Aorta (tissue), 5 donors: Measurements from ENCODE around the gene KLHL30. TPM values are rescaled to one million over a fixed set of nuclear protein-coding genes. Genes with fewer than 3 reads are reported as not detected.

ENCODE experiments used
- ATAC-seq: fragments of 200-7000 bp; cut with Tn5 transposase; one replicate; pipeline ENCODE4 v1.9.1; 2022; ENCODE audit warnings: moderate library complexity; ENCODE audit not compliant: low FRiP score
- DNase-seq, 2 donors: peaks; one replicate each; pipeline ENCODE4 v3.0.0-alpha.2; 2020
- H3K27ac ChIP-seq, 2 donors: one replicate each; pipeline ENCODE4 v1.5.1; 2013; ENCODE audit warnings: low read length in 2 of 2, mild to moderate bottlenecking in 2 of 2, moderate library complexity in 2 of 2, control low read depth in 1 of 2, inconsistent platforms in 1 of 2, low read depth in 1 of 2
- H3K27me3 ChIP-seq, 2 donors: one replicate each; pipeline ENCODE4 v1.6.1; 2013; ENCODE audit warnings: control low read depth in 1 of 2, low read length in 1 of 2, mild to moderate bottlenecking in 1 of 2, moderate library complexity in 1 of 2; ENCODE audit not compliant: insufficient read depth in 2 of 2, control insufficient read depth in 1 of 2
- H3K36me3 ChIP-seq, 2 donors: one replicate each; pipeline ENCODE4 v1.6.1; 2013; ENCODE audit warnings: control low read depth in 1 of 2, low read length in 1 of 2, mild to moderate bottlenecking in 1 of 2; ENCODE audit not compliant: insufficient read depth in 2 of 2, control insufficient read depth in 1 of 2
- H3K4me1 ChIP-seq, 2 donors: one replicate each; pipeline ENCODE4 v1.6.1; 2013; ENCODE audit warnings: low read length in 2 of 2, control low read depth in 1 of 2, mild to moderate bottlenecking in 1 of 2, moderate library complexity in 1 of 2; ENCODE audit not compliant: insufficient read depth in 2 of 2, control insufficient read depth in 1 of 2
- H3K4me3 ChIP-seq, 2 donors: one replicate each; pipeline ENCODE4 v1.5.1; 2013; ENCODE audit warnings: low read length in 2 of 2, control low read depth in 1 of 2, mild to moderate bottlenecking in 1 of 2
- H3K9me3 ChIP-seq: one replicate; pipeline ENCODE4 v1.6.1; 2013; ENCODE audit warnings: mild to moderate bottlenecking, low read length; ENCODE audit not compliant: control insufficient read depth
- WGBS, 2 donors: extraction: QIAGEN DNeasy Blood & Tissue Kit; methylation state at CpG; one replicate each; pipeline ENCODE4 v1.1.7; 2013; 5-methylcytosine and 5-hydroxymethylcytosine counted together
- intact Hi-C, 2 donors: fragments of 100-400 bp; cut with DNase I; formaldehyde crosslinking; loops; one replicate each; pipeline versions ENCODE4 v1.14.2 to v1.15.0; 2022
- polyA plus RNA-seq, 2 donors: library from polyadenylated mRNA; stranded (reverse); fragments of 200-250 nt; gene quantifications; one replicate each; pipeline ENCODE4 v1.2.3, GENCODE V29; 2013
- total RNA-seq, 2 donors: library from RNA; stranded (reverse); fragmentation: NEBNext Ultra II Directional; extraction: Animal tissue kit (Norgen Biotek cat#: 25700); gene quantifications; one replicate each; pipeline ENCODE4 v1.2.1, GENCODE V29; 2021
- donor health status: healthy with polysubstance abuse.
- donor health status: Bipolar disorder and iron deficiency.
- donor health status: DM: no; HTN: no; CAD: no.
- donor health status: DM: no; HTN: no; CAD: no.
- donor health status: DM: yes; HTN: yes; CAD: no.

Gene KLHL30
- total and polyA plus RNA-seq, 4 donors, result 3.5 to 9.0 (median 6.7) TPM

DNA sequence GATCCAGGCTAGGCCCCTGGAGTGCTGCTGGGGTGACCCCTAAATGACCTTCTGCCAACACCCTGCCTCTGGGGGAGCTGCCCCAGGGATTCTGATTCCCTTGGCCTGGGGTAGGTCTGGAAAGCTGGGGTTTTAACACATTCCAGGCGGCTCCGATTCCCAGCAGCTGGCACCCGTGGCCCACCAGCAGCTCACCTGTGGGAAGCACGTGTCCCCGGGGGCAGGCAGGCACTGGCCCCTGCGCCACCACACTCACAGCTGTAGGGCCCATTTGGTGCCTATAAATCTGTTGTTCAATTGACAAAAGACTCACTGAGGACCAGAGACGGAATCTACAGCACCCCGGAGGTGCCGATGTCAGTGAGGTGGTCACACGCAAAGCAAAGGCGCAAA lies 4.1 kb upstream of the KLHL30 start:
- no peak overlapping the region for H3K27ac ChIP-seq
- WGBS, 2 donors, result 95 to 97% methylated on average over 11 of the region's 11 CpGs
- no peaks in the 10 kb centered on the region for H3K9me3 ChIP-seq
- H3K27me3 ChIP-seq, result no peaks in the 10 kb centered on the region
- intact Hi-C loops, result no loop called here
- H3K36me3 ChIP-seq, result no peaks in the 10 kb centered on the region
- H3K4me3 ChIP-seq, result no peak overlapping the region
- H3K4me1 ChIP-seq, result no peaks in the 10 kb centered on the region
- DNase-seq, result peak in 1 of 2 donors; percentile 37
- ATAC-seq, result no peak

- H3K36me3 ChIP-seq, result no peaks in the 10 kb centered on the region
- no peak overlapping the region for H3K27ac ChIP-seq
- 91 to 92% methylated on average over 15 of the region's 15 CpGs for WGBS, 2 donors
- intact Hi-C loops, result loop anchor here in 1 of 2 donors (5.0 kb wide), 1 partner anchor 73 kb away; the partner anchor contains the start of gene SCLY
- no peaks in the 10 kb centered on the region for H3K9me3 ChIP-seq
- H3K4me1 ChIP-seq, result no peaks in the 10 kb centered on the region
- DNase-seq (peak in 1 of 2 donors; percentile 62), ATAC-seq (no peak)
- H3K27me3 ChIP-seq, result no peaks in the 10 kb centered on the region
- H3K4me3 ChIP-seq, result no peak overlapping the region
Measured at GRCh38 chr2:238135601-238136150, 2.8 kb upstream of the KLHL30 start.

GRCh38 chr2:238136820-238137537 lies 1.5 kb upstream of the KLHL30 start:
- H3K9me3 ChIP-seq, result no peaks in the 10 kb centered on the region
- ATAC-seq, result no peak
- no peaks in the 10 kb centered on the region for H3K27me3 ChIP-seq
- WGBS, 2 donors, result 75 to 77% methylated on average over 14 of the region's 14 CpGs
- peak; percentile 66 to 78 for DNase-seq
- H3K27ac ChIP-seq, result no peak overlapping the region
- intact Hi-C loops, result loop anchor here in 1 of 2 donors (5.0 kb wide), 1 partner anchor 75 kb away; the partner anchor contains the start of gene SCLY
- H3K4me1 ChIP-seq, result no peaks in the 10 kb centered on the region
- no peaks in the 10 kb centered on the region for H3K36me3 ChIP-seq
- H3K4me3 ChIP-seq, result no peak overlapping the region

GRCh38 chr2:238137885-238138284 lies 583 bp upstream of the KLHL30 start:
- 89 to 93% methylated on average over 13 of the region's 13 CpGs for WGBS, 2 donors
- no peak for ATAC-seq
- H3K27ac ChIP-seq, result no peak overlapping the region

GRCh38 chr2:238139196-238140039 lies 950 bp downstream of the KLHL30 start:
- no peak overlapping the region for H3K27ac ChIP-seq
- H3K36me3 ChIP-seq, result no peaks in the 10 kb centered on the region
- intact Hi-C loops, result loop anchor here (2.0 to 10.0 kb wide), 4 partner anchors 77 to 285 kb away; partner anchors contain the start of genes RAMP1 (in 2 of the 2) and SCLY (in 1 of the 2)
- H3K27me3 ChIP-seq, result no peaks in the 10 kb centered on the region
- WGBS, 2 donors, result 34 to 48% methylated on average over 49 to 56 of the region's 56 CpGs
- no peaks in the 10 kb centered on the region for H3K9me3 ChIP-seq
- peak; percentile 3 for ATAC-seq
- no peak for DNase-seq
- no peaks in the 10 kb centered on the region for H3K4me1 ChIP-seq
- peak overlapping the region; percentile 19 to 40 for H3K4me3 ChIP-seq

More at GRCh38 chr2:238137885-238138284, 583 bp upstream of the KLHL30 start:
- H3K4me3 ChIP-seq, result no peak overlapping the region
- no peaks in the 10 kb centered on the region for H3K27me3 ChIP-seq
- H3K9me3 ChIP-seq, result no peaks in the 10 kb centered on the region
- H3K36me3 ChIP-seq, result no peaks in the 10 kb centered on the region
- no peaks in the 10 kb centered on the region for H3K4me1 ChIP-seq
- DNase-seq, result no peak
- intact Hi-C loops, result loop anchor here in 1 of 2 donors (2.0 to 5.0 kb wide), 2 partner anchors 76 to 279 kb away; partner anchors contain the start of genes RAMP1 and SCLY

GRCh38 chr2:238140040-238140439 lies 1.6 kb downstream of the KLHL30 start:
- Histone ChIP-seq H3K9me3 (no peaks in the 10 kb centered on the region), H3K27ac (no peak overlapping the region), H3K4me1 (no peaks in the 10 kb centered on the region), H3K36me3 (no peaks in the 10 kb centered on the region), H3K27me3 (no peaks in the 10 kb centered on the region), H3K4me3 (no peak overlapping the region)
- ATAC-seq, result no peak
- DNase-seq, result no peak
- intact Hi-C loops, result loop anchor here (5.0 to 10.0 kb wide), 2 partner anchors 218 to 285 kb away; partner anchors contain the start of gene RAMP1 (in 1 of the 2)
- WGBS, 2 donors, result 77 to 81% methylated on average over 7 of the region's 7 CpGs

DNA sequence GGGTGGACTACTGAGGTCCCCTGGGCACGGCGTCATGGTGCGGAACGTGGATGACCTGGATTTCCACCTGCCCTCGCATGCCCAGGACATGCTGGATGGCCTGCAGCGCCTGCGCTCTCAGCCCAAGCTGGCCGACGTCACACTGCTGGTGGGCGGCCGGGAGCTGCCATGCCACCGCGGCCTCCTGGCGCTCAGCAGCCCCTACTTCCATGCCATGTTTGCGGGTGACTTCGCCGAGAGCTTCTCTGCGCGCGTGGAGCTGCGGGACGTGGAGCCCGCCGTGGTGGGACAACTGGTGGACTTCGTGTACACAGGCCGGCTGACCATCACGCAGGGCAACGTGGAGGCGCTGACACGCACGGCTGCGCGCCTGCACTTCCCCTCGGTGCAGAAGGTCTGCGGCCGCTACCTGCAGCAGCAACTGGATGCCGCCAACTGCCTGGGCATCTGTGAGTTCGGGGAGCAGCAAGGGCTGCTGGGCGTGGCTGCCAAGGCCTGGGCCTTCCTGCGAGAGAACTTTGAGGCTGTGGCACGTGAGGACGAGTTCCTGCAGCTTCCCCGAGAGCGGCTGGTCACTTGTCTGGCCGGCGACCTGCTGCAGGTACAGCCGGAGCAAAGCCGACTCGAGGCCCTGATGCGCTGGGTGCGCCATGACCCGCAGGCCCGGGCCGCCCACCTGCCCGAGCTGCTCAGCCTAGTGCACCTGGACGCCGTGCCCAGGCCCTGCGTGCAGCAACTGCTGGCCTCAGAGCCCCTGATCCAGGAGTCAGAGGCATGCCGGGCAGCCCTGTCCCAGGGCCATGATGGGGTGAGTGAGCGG lies 2.5 kb downstream of the KLHL30 start:
- Histone ChIP-seq H3K27me3 (no peaks in the 10 kb centered on the region), H3K9me3 (no peaks in the 10 kb centered on the region), H3K4me1 (no peaks in the 10 kb centered on the region), H3K4me3 (no peak overlapping the region), H3K27ac (no peak overlapping the region), H3K36me3 (no peaks in the 10 kb centered on the region)
- no peak for DNase-seq
- WGBS, 2 donors, result 92 to 96% methylated on average over 60 of the region's 60 CpGs
- intact Hi-C loops, result loop anchor here (5.0 to 10.0 kb wide), 2 partner anchors 219 to 286 kb away; partner anchors contain the start of gene RAMP1 (in 1 of the 2)
- ATAC-seq, result no peak
